MM.1S (cell line): ENCODE data around the gene FAM219A.

Source experiments
- DNase-seq: peaks from one replicate; pipeline ENCODE4 v3.0.0-alpha.2; 2015
- H2AFZ ChIP-seq: fragments of 300-600 bp; sonication (generic); 2 replicates; pipeline ENCODE4 v1.6.0; 2016; ENCODE audit warnings: antibody characterized with exemption, low read length
- H3F3A ChIP-seq: fragments of 300-600 bp; sonication (generic); 2 replicates; pipeline ENCODE4 v1.6.1; 2016; ENCODE audit warnings: mild to moderate bottlenecking, antibody characterized with exemption, low read length, moderate library complexity, mixed read lengths; ENCODE audit not compliant: insufficient read depth
- H3K27ac ChIP-seq: fragments of 300-600 bp; sonication (generic); 2 replicates; pipeline ENCODE4 v1.5.1; 2016; ENCODE audit warnings: mild to moderate bottlenecking, low read length
- H3K27me3 ChIP-seq: fragments of 300-600 bp; sonication (generic); replicated peaks from 2 replicates; pipeline ENCODE4 v1.6.0; 2016; ENCODE audit warnings: low read length; ENCODE audit not compliant: insufficient read depth
- H3K36me3 ChIP-seq: fragments of 300-600 bp; sonication (generic); replicated peaks from 2 replicates; pipeline ENCODE4 v1.6.1; 2016; ENCODE audit warnings: mild to moderate bottlenecking, low read length, mixed read lengths; ENCODE audit not compliant: insufficient read depth
- H3K4me1 ChIP-seq: fragments of 300-600 bp; sonication (generic); 2 replicates; pipeline ENCODE4 v1.6.1; 2016; ENCODE audit warnings: low read length, mixed read lengths
- H3K4me2 ChIP-seq: fragments of 300-600 bp; sonication (generic); 2 replicates; pipeline ENCODE4 v1.6.0; 2016; ENCODE audit warnings: low read depth, low read length
- H3K4me3 ChIP-seq: fragments of 300-600 bp; sonication (generic); 2 replicates; pipeline ENCODE4 v1.5.1; 2016; ENCODE audit warnings: low read length, mixed read lengths
- H3K79me2 ChIP-seq: fragments of 300-600 bp; sonication (generic); 2 replicates; pipeline ENCODE4 v1.6.1; 2016; ENCODE audit warnings: mixed run types, low read length, mixed read lengths
- H3K9ac ChIP-seq: fragments of 300-600 bp; sonication (generic); 2 replicates; pipeline ENCODE4 v1.6.1; 2016; ENCODE audit warnings: low read length, mixed read lengths
- H3K9me2 ChIP-seq: fragments of 300-600 bp; sonication (generic); replicated peaks from 2 replicates; pipeline ENCODE4 v1.6.1; 2016; ENCODE audit warnings: mild to moderate bottlenecking, low read length, mixed read lengths; ENCODE audit not compliant: insufficient read depth
- H3K9me3 ChIP-seq: fragments of 300-600 bp; sonication (generic); replicated peaks from 2 replicates; pipeline ENCODE4 v1.6.1; 2016; ENCODE audit warnings: mild to moderate bottlenecking, low read length, mixed read lengths; ENCODE audit not compliant: insufficient read depth
- H4K20me1 ChIP-seq: fragments of 300-600 bp; sonication (generic); 2 replicates; pipeline ENCODE4 v1.6.1; 2016; ENCODE audit warnings: mild to moderate bottlenecking, low read length, moderate library complexity, mixed read lengths; ENCODE audit not compliant: insufficient read depth
- CTCF ChIP-seq: fragments of 300-600 bp; sonication (generic); IDR thresholded peaks from 2 replicates; pipeline ENCODE4 v1.5.1; 2016; ENCODE audit warnings: antibody characterized with exemption, low read length, mixed read lengths
- EZH2 ChIP-seq: fragments of 300-600 bp; sonication (generic); optimal IDR thresholded peaks from 2 replicates; pipeline ENCODE3; 2017; ENCODE audit warnings: low read depth, mild to moderate bottlenecking, antibody characterized with exemption, low read length, mixed read lengths
- EZH2phosphoT487 ChIP-seq: fragments of 300-600 bp; sonication (generic); IDR thresholded peaks from 2 replicates; pipeline ENCODE4 v1.6.1; 2018; ENCODE audit warnings: antibody characterized with exemption, low read length

Gene FAM219A

GRCh38 chr9:34458013-34458958 lies at the start of gene FAM219A, which contains the start of gene DNAI1:
TSS of gene FAM219A (minus strand) at chr9:34458570. CDS start at chr9:34458263, 307 bp downstream.
TSS of gene DNAI1 (plus strand) at chr9:34458805. CDS start at chr9:34459006, 201 bp downstream.
- H3K4me2 ChIP-seq = peak within 1 kb of the TSS; percentile 85
- no peaks in the 10 kb centered on the region for H3K27me3 ChIP-seq
- DNase-seq = peak; percentile 98
- no peaks in the 10 kb centered on the region for H3K9me3 ChIP-seq
- H2AFZ ChIP-seq = peak within 1 kb of the TSS; percentile 40; the same call in 1 of the 2 replicates
- H3F3A ChIP-seq = no peaks in the 10 kb centered on the region
- TF ChIP-seq CTCF (no peak), EZH2 (no peak), EZH2phosphoT487 (no peak)
- H3K27ac ChIP-seq = no peak within 1 kb of the TSS
- H3K4me3 ChIP-seq = peak within 1 kb of the TSS; percentile 90
- no peaks in the 10 kb centered on the region for H3K9me2 ChIP-seq
- H3K79me2 ChIP-seq = peaks cover 47% of the 10 kb centered on the region
- no peaks in the 10 kb centered on the region for H3K36me3 ChIP-seq
- no peaks in the 10 kb centered on the region; the same call in 1 of the 2 replicates for H4K20me1 ChIP-seq
- peaks cover 23% of the 10 kb centered on the region for H3K4me1 ChIP-seq
- H3K9ac ChIP-seq = peak within 1 kb of the TSS; percentile 72

DNA sequence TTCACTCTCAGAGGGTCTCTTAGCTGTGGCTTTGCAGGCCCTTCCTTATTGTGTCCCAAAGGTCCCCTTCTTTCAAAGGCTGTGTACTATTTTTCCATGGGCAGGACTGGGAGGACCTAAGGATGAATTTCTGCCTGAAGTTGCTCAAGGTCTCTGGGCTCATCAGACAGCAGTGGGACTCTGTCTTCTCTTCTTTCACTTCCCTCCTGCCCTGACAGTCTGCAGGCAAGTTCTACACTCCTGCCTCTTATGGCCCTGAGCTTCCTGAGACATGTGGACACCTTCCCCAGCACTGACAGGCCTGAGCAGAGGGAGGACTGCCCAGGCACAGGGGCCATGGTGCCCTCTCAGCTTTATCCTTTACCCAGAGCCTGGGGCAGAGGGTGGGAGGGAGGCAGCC lies 49.6 kb upstream of the FAM219A start:
- no peak for TF ChIP-seq CTCF
- no peak for TF ChIP-seq EZH2phosphoT487
- TF ChIP-seq EZH2 = no peak
- no peak overlapping the region for H3K9ac ChIP-seq
- H4K20me1 ChIP-seq = no peaks in the 10 kb centered on the region
- H3K79me2 ChIP-seq = no peaks in the 10 kb centered on the region
- peaks cover 14% of the 10 kb centered on the region for H3K27me3 ChIP-seq
- no peaks in the 10 kb centered on the region for H3K9me2 ChIP-seq
- H2AFZ ChIP-seq = no peak overlapping the region
- no peak overlapping the region for H3K4me2 ChIP-seq
- no peaks in the 10 kb centered on the region for H3F3A ChIP-seq
- no peak for DNase-seq
- no peaks in the 10 kb centered on the region for H3K4me1 ChIP-seq
- no peak overlapping the region for H3K4me3 ChIP-seq
- H3K27ac ChIP-seq = no peak overlapping the region
- H3K36me3 ChIP-seq = no peaks in the 10 kb centered on the region
- no peaks in the 10 kb centered on the region for H3K9me3 ChIP-seq

DNA sequence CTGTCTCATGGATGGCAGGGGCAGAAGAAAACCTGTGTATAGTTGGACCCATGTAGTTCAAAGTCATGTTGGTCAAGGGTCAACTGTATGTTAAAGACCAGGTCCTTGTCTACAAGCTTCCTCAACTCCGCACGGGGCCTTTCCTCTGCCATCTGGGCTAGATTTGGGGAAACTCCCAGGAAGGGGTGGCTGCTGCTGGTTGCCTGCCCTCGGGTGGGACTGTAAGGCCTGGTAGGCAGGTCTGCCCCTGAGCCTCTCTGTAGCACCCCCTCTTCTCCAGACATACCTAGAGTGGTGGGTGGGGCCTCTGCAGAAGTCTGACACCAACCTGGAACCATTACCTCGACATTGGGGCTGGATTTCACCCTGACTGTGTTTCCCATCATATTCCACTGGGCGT lies 49.2 kb upstream of the FAM219A start:
- Histone ChIP-seq H3K36me3 (no peaks in the 10 kb centered on the region), H3K4me1 (no peaks in the 10 kb centered on the region), H3K9me2 (no peaks in the 10 kb centered on the region)

More for the DNA sequence above, 49.2 kb upstream of the FAM219A start:
- Histone ChIP-seq H3K9ac (no peak overlapping the region), H3K27me3 (peaks cover 14% of the 10 kb centered on the region), H3K79me2 (no peaks in the 10 kb centered on the region), H3K9me3 (no peaks in the 10 kb centered on the region), H3F3A (no peaks in the 10 kb centered on the region), H3K4me3 (no peak overlapping the region), H3K4me2 (no peak overlapping the region), H3K27ac (no peak overlapping the region), H2AFZ (no peak overlapping the region), H4K20me1 (no peaks in the 10 kb centered on the region)
- no peak for DNase-seq
- TF ChIP-seq CTCF (no peak), EZH2phosphoT487 (no peak), EZH2 (no peak)
